Activated naive CD4-positive, alpha-beta T cell treated with anti-CD3 and anti-CD28 coated beads, Interleukin-2, amount 10 ng/mL, durations not matched to agents 7 days and 5 days (primary cell): ENCODE data around the gene ADGRF5.

ENCODE experiments used
- CTCF ChIA-PET: fragments of 350-600 bp; sonication (Branson Sonifier 250); formaldehyde crosslinking; loops from one replicate; lab custom pipeline; 2021; ENCODE audit warnings: antibody characterized with exemption; lab: Charles Lee
- DNase-seq: peaks from one replicate; pipeline ENCODE4 v3.0.0-alpha.2; 2020
- H3K27ac Mint-ChIP-seq: one replicate; pipeline ENCODE4 v1.8.0; 2021; ENCODE audit warnings: mild to moderate bottlenecking, moderate library complexity, mixed read lengths
- H3K27me3 Mint-ChIP-seq: one replicate; pipeline ENCODE4 v1.8.0; 2021; ENCODE audit warnings: mild to moderate bottlenecking, mixed read lengths
- H3K36me3 Mint-ChIP-seq: one replicate; pipeline ENCODE4 v1.8.0; 2021; ENCODE audit warnings: mixed read lengths
- H3K4me1 Mint-ChIP-seq: one replicate; pipeline ENCODE4 v1.8.0; 2021; ENCODE audit warnings: mixed read lengths
- H3K4me3 Mint-ChIP-seq: one replicate; pipeline ENCODE4 v1.8.0; 2021; ENCODE audit warnings: mild to moderate bottlenecking, moderate library complexity, mixed read lengths
- H3K9me3 Mint-ChIP-seq: one replicate; pipeline ENCODE4 v1.8.0; 2021; ENCODE audit warnings: mixed read lengths

ADGRF5 gene

GRCh38 chr6:46915866-46916265 lies 5.9 kb downstream of the ADGRF5 start:
- Mint-ChIP-seq H3K27me3 (no peaks in the 10 kb centered on the region), H3K27ac (no peak overlapping the region), H3K9me3 (no peaks in the 10 kb centered on the region), H3K36me3 (no peaks in the 10 kb centered on the region), H3K4me3 (no peak overlapping the region), H3K4me1 (no peaks in the 10 kb centered on the region)
- CTCF ChIA-PET: no interaction called here
- no peak for DNase-seq

GRCh38 chr6:46915380-46915779 lies 6.4 kb downstream of the ADGRF5 start:
- H3K4me1 Mint-ChIP-seq: no peaks in the 10 kb centered on the region
- no peak for DNase-seq
- H3K4me3 Mint-ChIP-seq: no peak overlapping the region
- H3K9me3 Mint-ChIP-seq: no peaks in the 10 kb centered on the region
- CTCF ChIA-PET: no interaction called here
- H3K27ac Mint-ChIP-seq: no peak overlapping the region
- H3K36me3 Mint-ChIP-seq: no peaks in the 10 kb centered on the region
- no peaks in the 10 kb centered on the region for H3K27me3 Mint-ChIP-seq

GRCh38 chr6:46914279-46914810 lies 7.4 kb downstream of the ADGRF5 start:
- Mint-ChIP-seq H3K27me3 (no peaks in the 10 kb centered on the region), H3K27ac (no peak overlapping the region), H3K4me1 (no peaks in the 10 kb centered on the region), H3K9me3 (no peaks in the 10 kb centered on the region), H3K4me3 (no peak overlapping the region), H3K36me3 (no peaks in the 10 kb centered on the region)
- CTCF ChIA-PET: no interaction called here
- no peak for DNase-seq

GRCh38 chr6:46909371-46909770 lies 12.4 kb downstream of the ADGRF5 start:
- no peak for DNase-seq

GRCh38 chr6:46906776-46907175 lies 15.0 kb downstream of the ADGRF5 start:
- no peaks in the 10 kb centered on the region for H3K9me3 Mint-ChIP-seq
- CTCF ChIA-PET: no interaction called here

More at GRCh38 chr6:46909371-46909770, 12.4 kb downstream of the ADGRF5 start:
- Mint-ChIP-seq H3K36me3 (no peaks in the 10 kb centered on the region), H3K9me3 (no peaks in the 10 kb centered on the region), H3K4me1 (no peaks in the 10 kb centered on the region), H3K27ac (no peak overlapping the region), H3K4me3 (no peak overlapping the region), H3K27me3 (no peaks in the 10 kb centered on the region)
- CTCF ChIA-PET: no interaction called here

GRCh38 chr6:46904117-46904516 lies 17.6 kb downstream of the ADGRF5 start:
- no peak overlapping the region for H3K27ac Mint-ChIP-seq
- H3K9me3 Mint-ChIP-seq: no peaks in the 10 kb centered on the region
- no peaks in the 10 kb centered on the region for H3K4me1 Mint-ChIP-seq
- no peak for DNase-seq
- peaks cover 5% of the 10 kb centered on the region for H3K27me3 Mint-ChIP-seq
- no peaks in the 10 kb centered on the region for H3K36me3 Mint-ChIP-seq
- CTCF ChIA-PET: interaction anchor here (1.0 kb wide), 1 partner anchor 56 kb away, joined by 3 read pairs; no protein-coding TSS in a partner anchor
- no peak overlapping the region for H3K4me3 Mint-ChIP-seq

More at GRCh38 chr6:46906776-46907175, 15.0 kb downstream of the ADGRF5 start:
- no peak for DNase-seq
- Mint-ChIP-seq H3K27me3 (no peaks in the 10 kb centered on the region), H3K4me3 (no peak overlapping the region), H3K36me3 (no peaks in the 10 kb centered on the region), H3K4me1 (no peaks in the 10 kb centered on the region), H3K27ac (no peak overlapping the region)

GRCh38 chr6:46903175-46903574 lies 18.6 kb downstream of the ADGRF5 start:
- H3K27ac Mint-ChIP-seq: no peak overlapping the region
- H3K27me3 Mint-ChIP-seq: peaks cover 5% of the 10 kb centered on the region
- no peaks in the 10 kb centered on the region for H3K36me3 Mint-ChIP-seq
- CTCF ChIA-PET: interaction anchor here (1.0 kb wide), 1 partner anchor 55 kb away, joined by 3 read pairs; no protein-coding TSS in a partner anchor
- H3K4me3 Mint-ChIP-seq: no peak overlapping the region
- H3K4me1 Mint-ChIP-seq: no peaks in the 10 kb centered on the region
- DNase-seq: no peak
- no peaks in the 10 kb centered on the region for H3K9me3 Mint-ChIP-seq

GRCh38 chr6:46901882-46902314 lies 19.8 kb downstream of the ADGRF5 start:
- Mint-ChIP-seq H3K4me3 (no peak overlapping the region), H3K4me1 (no peaks in the 10 kb centered on the region), H3K27me3 (peaks cover 5% of the 10 kb centered on the region), H3K9me3 (no peaks in the 10 kb centered on the region), H3K27ac (no peak overlapping the region), H3K36me3 (no peaks in the 10 kb centered on the region)
- DNase-seq: no peak
- CTCF ChIA-PET: no interaction called here

- Mint-ChIP-seq H3K27me3 (peaks cover 5% of the 10 kb centered on the region), H3K4me1 (no peaks in the 10 kb centered on the region), H3K9me3 (no peaks in the 10 kb centered on the region), H3K36me3 (no peaks in the 10 kb centered on the region), H3K4me3 (no peak overlapping the region), H3K27ac (no peak overlapping the region)
- CTCF ChIA-PET: no interaction called here
- DNase-seq: no peak
These were observed 21.5 kb downstream of the ADGRF5 start for GRCh38 chr6:46900266-46900665.

- Mint-ChIP-seq H3K27ac (no peak overlapping the region), H3K4me1 (no peaks in the 10 kb centered on the region), H3K9me3 (no peaks in the 10 kb centered on the region), H3K27me3 (peaks cover 5% of the 10 kb centered on the region), H3K4me3 (no peak overlapping the region), H3K36me3 (no peaks in the 10 kb centered on the region)
- no peak for DNase-seq
- CTCF ChIA-PET: no interaction called here
These were observed 22.1 kb downstream of the ADGRF5 start for GRCh38 chr6:46899659-46900058.

GRCh38 chr6:46898006-46898405 lies 23.7 kb downstream of the ADGRF5 start:
- Mint-ChIP-seq H3K27ac (no peak overlapping the region), H3K36me3 (no peaks in the 10 kb centered on the region), H3K4me3 (no peak overlapping the region), H3K9me3 (no peaks in the 10 kb centered on the region), H3K4me1 (no peaks in the 10 kb centered on the region), H3K27me3 (peaks cover 5% of the 10 kb centered on the region)
- no peak for DNase-seq
- CTCF ChIA-PET: no interaction called here

- Mint-ChIP-seq H3K36me3 (no peaks in the 10 kb centered on the region), H3K4me3 (no peak overlapping the region), H3K4me1 (no peaks in the 10 kb centered on the region), H3K27ac (no peak overlapping the region), H3K27me3 (peaks cover 5% of the 10 kb centered on the region), H3K9me3 (no peaks in the 10 kb centered on the region)
- CTCF ChIA-PET: no interaction called here
- DNase-seq: no peak
These were observed 24.9 kb downstream of the ADGRF5 start for GRCh38 chr6:46896871-46897270.

- CTCF ChIA-PET: no interaction called here
- H3K27ac Mint-ChIP-seq: no peak overlapping the region
These were observed 25.8 kb downstream of the ADGRF5 start for GRCh38 chr6:46895930-46896329.

GRCh38 chr6:46894433-46894832 lies 27.3 kb downstream of the ADGRF5 start:
- DNase-seq: no peak
- Mint-ChIP-seq H3K4me3 (no peak overlapping the region), H3K9me3 (no peaks in the 10 kb centered on the region), H3K27me3 (peaks cover 3% of the 10 kb centered on the region), H3K4me1 (no peaks in the 10 kb centered on the region), H3K27ac (no peak overlapping the region), H3K36me3 (no peaks in the 10 kb centered on the region)
- CTCF ChIA-PET: no interaction called here

More at GRCh38 chr6:46895930-46896329, 25.8 kb downstream of the ADGRF5 start:
- Mint-ChIP-seq H3K9me3 (no peaks in the 10 kb centered on the region), H3K27me3 (peaks cover 5% of the 10 kb centered on the region), H3K4me3 (no peak overlapping the region), H3K36me3 (no peaks in the 10 kb centered on the region), H3K4me1 (no peaks in the 10 kb centered on the region)
- DNase-seq: no peak

- H3K4me3 Mint-ChIP-seq: no peak overlapping the region
- CTCF ChIA-PET: no interaction called here
- no peaks in the 10 kb centered on the region for H3K9me3 Mint-ChIP-seq
- H3K27me3 Mint-ChIP-seq: no peaks in the 10 kb centered on the region
- no peaks in the 10 kb centered on the region for H3K4me1 Mint-ChIP-seq
- no peaks in the 10 kb centered on the region for H3K36me3 Mint-ChIP-seq
- H3K27ac Mint-ChIP-seq: no peak overlapping the region
- no peak for DNase-seq
These were observed 28.1 kb downstream of the ADGRF5 start for GRCh38 chr6:46893648-46894047.
